GM12878 (cell line): ENCODE results near the gene OGFOD3. TPM values are rescaled to one million over a fixed set of nuclear protein-coding genes. Genes with fewer than 3 reads are reported as not detected.

ENCODE experiments used
- BRCA1 ChIP-seq: IDR thresholded peaks from 2 replicates; pipeline ENCODE4 v1.6.1; 2011; ENCODE audit warnings: low read depth, low read length, improper control_type of control experiment
- CBFB ChIP-seq: IDR thresholded peaks from 2 replicates; pipeline ENCODE4 v1.6.1; 2016; ENCODE audit warnings: antibody characterized with exemption, low read depth
- EP300 ChIP-seq, 2 experiments: fragments of 150-350 bp in 1 of 2; IDR thresholded peaks; 2 replicates each; pipeline ENCODE4 v1.6.1; 2011 to 2012; ENCODE audit warnings: low read depth in 2 of 2, low read length in 2 of 2, borderline replicate concordance in 1 of 2, improper control_type of control experiment in 1 of 2, inconsistent platforms in 1 of 2; ENCODE audit not compliant: control insufficient read depth in 1 of 2
- ETV6 ChIP-seq, 2 experiments: fragments of 450-650 bp in 1 of 2; IDR thresholded peaks in 1 of 2; conservative IDR thresholded peaks in 1 of 2; 2 replicates each; pipeline ENCODE4 v1.6.1; 2014; ENCODE audit warnings: antibody characterized with exemption in 1 of 2, borderline replicate concordance in 1 of 2, low read depth in 1 of 2, mild to moderate bottlenecking in 1 of 2, moderate library complexity in 1 of 2
- NR2F1 ChIP-seq: fragments of 450-650 bp; conservative IDR thresholded peaks from 2 replicates; pipeline ENCODE4 v1.6.1; 2017; ENCODE audit warnings: mild to moderate bottlenecking
- POLR2AphosphoS5 ChIP-seq: IDR thresholded peaks from 2 replicates; pipeline ENCODE4 v1.6.1; 2011; ENCODE audit warnings: mild to moderate bottlenecking, low read length, inconsistent platforms
- POU2F2 ChIP-seq: IDR thresholded peaks from 3 replicates; pipeline ENCODE4 v1.6.1; 2011; ENCODE audit warnings: low read depth, mild to moderate bottlenecking, low read length, borderline replicate concordance
- SP1 ChIP-seq: IDR thresholded peaks from one replicate; pipeline ENCODE4 v1.6.1; 2011; ENCODE audit warnings: low read depth, low read length
- SREBF2 ChIP-seq: IDR thresholded peaks from 2 replicates; pipeline ENCODE4 v1.6.1; 2012; ENCODE audit warnings: mild to moderate bottlenecking, low read length
- TCF12 ChIP-seq: IDR thresholded peaks from 2 replicates; pipeline ENCODE4 v1.6.1; 2011; ENCODE audit warnings: low read depth, mild to moderate bottlenecking, low read length
- TCF7 ChIP-seq: IDR thresholded peaks from 2 replicates; pipeline ENCODE4 v1.6.1; 2014; ENCODE audit warnings: antibody characterized with exemption, borderline replicate concordance
- YBX1 ChIP-seq: fragments of 450-650 bp; IDR thresholded peaks from 2 replicates; pipeline ENCODE4 v1.6.1; 2016; ENCODE audit warnings: antibody characterized with exemption
- ZNF207 ChIP-seq: fragments of 450-650 bp; IDR thresholded peaks from 2 replicates; pipeline ENCODE4 v1.6.1; 2014; ENCODE audit warnings: antibody characterized with exemption, mild to moderate bottlenecking, borderline replicate concordance
- polyA plus RNA-seq, 11 experiments: library from polyadenylated mRNA; depleted of rRNA in 4 of 11; unstranded in 6 of 11; stranded (reverse) in 5 of 11; fragments of >200 nt; fragmentation: Nextera tagmentation in 4 of 11; fragmentation: Illumina TruSeq in 1 of 11; extraction: Ambion mirVana in 4 of 11; extraction: Trizol in 1 of 11; gene quantifications; 1 replicate in 1 of 11; 2 replicates in 10 of 11; pipeline versions ENCODE4 v1.2.1 to v1.2.3, GENCODE V29; 2011 to 2016; ENCODE audit warnings: inconsistent platforms in 2 of 11, missing spikeins in 2 of 11, low read depth in 1 of 11
- total RNA-seq, 4 experiments: library from RNA; depleted of rRNA in 3 of 4; stranded (reverse); fragments of >200 nt in 3 of 4; fragmentation: Illumina TruSeq in 1 of 4; extraction: Trizol in 1 of 4; gene quantifications; 2 replicates each; pipeline versions ENCODE4 v1.2.1 to v1.2.3, GENCODE V29; 2013 to 2021
- TF ChIP-seq, protein P1 (sequence below): fragments of 450-650 bp; IDR thresholded peaks from 2 replicates; pipeline ENCODE4 v1.6.1; 2018; ENCODE audit warnings: mild to moderate bottlenecking, low read depth, moderate library complexity; ENCODE audit not compliant: partially characterized antibody
- TF ChIP-seq, protein P2 (sequence below): fragments of 450-650 bp; IDR thresholded peaks from 2 replicates; pipeline ENCODE4 v1.6.1; 2017; ENCODE audit warnings: antibody characterized with exemption, mild to moderate bottlenecking, moderate library complexity
- TF ChIP-seq, protein P3 (sequence below): IDR thresholded peaks from 2 replicates; pipeline ENCODE4 v1.6.1; 2011; ENCODE audit warnings: mild to moderate bottlenecking, low read depth, low read length, moderate library complexity; ENCODE audit not compliant: insufficient replicate concordance
- TF ChIP-seq, protein P4 (sequence below): fragments of 450-650 bp; IDR thresholded peaks from 2 replicates; pipeline ENCODE4 v1.6.1; 2017; ENCODE audit warnings: mild to moderate bottlenecking, moderate library complexity

OGFOD3 gene
- total and polyA plus RNA-seq, 10 of the 15 experiments (the other 5 are each of a cell fraction or from before 2014, with no cell fraction given) = 0.48 to 28.4 (median 18.3) TPM

DNA sequence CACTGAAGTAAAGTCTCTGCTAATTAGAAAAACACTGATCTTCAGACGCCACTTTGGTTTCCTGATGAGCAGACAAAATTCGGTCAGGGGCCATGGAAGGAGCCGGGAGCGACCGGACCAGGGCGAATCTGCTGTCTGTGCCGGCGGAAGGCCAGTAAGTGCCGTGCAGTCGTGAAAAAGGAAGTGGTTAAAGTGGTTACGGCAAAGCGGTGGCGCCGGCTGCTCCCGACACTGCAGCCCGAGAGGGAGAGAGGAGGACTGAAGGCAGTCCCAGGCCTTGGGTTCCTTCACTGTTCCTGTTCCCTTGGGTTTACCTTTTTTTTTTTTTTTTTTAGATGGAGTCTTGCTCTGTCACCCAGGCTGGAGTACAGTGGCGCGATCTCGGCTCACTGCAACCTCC lies 17.6 kb downstream of the OGFOD3 start (continued):
- TF ChIP-seq, protein P1, sequence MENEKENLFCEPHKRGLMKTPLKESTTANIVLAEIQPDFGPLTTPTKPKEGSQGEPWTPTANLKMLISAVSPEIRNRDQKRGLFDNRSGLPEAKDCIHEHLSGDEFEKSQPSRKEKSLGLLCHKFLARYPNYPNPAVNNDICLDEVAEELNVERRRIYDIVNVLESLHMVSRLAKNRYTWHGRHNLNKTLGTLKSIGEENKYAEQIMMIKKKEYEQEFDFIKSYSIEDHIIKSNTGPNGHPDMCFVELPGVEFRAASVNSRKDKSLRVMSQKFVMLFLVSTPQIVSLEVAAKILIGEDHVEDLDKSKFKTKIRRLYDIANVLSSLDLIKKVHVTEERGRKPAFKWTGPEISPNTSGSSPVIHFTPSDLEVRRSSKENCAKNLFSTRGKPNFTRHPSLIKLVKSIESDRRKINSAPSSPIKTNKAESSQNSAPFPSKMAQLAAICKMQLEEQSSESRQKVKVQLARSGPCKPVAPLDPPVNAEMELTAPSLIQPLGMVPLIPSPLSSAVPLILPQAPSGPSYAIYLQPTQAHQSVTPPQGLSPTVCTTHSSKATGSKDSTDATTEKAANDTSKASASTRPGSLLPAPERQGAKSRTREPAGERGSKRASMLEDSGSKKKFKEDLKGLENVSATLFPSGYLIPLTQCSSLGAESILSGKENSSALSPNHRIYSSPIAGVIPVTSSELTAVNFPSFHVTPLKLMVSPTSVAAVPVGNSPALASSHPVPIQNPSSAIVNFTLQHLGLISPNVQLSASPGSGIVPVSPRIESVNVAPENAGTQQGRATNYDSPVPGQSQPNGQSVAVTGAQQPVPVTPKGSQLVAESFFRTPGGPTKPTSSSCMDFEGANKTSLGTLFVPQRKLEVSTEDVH = no peak
- TF ChIP-seq, protein P2, sequence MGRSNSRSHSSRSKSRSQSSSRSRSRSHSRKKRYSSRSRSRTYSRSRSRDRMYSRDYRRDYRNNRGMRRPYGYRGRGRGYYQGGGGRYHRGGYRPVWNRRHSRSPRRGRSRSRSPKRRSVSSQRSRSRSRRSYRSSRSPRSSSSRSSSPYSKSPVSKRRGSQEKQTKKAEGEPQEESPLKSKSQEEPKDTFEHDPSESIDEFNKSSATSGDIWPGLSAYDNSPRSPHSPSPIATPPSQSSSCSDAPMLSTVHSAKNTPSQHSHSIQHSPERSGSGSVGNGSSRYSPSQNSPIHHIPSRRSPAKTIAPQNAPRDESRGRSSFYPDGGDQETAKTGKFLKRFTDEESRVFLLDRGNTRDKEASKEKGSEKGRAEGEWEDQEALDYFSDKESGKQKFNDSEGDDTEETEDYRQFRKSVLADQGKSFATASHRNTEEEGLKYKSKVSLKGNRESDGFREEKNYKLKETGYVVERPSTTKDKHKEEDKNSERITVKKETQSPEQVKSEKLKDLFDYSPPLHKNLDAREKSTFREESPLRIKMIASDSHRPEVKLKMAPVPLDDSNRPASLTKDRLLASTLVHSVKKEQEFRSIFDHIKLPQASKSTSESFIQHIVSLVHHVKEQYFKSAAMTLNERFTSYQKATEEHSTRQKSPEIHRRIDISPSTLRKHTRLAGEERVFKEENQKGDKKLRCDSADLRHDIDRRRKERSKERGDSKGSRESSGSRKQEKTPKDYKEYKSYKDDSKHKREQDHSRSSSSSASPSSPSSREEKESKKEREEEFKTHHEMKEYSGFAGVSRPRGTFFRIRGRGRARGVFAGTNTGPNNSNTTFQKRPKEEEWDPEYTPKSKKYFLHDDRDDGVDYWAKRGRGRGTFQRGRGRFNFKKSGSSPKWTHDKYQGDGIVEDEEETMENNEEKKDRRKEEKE = no peak
- TF ChIP-seq ETV6 (conservative IDR thresholded peaks at IDR 0.05 in 1 of 2, IDR thresholded peaks at IDR 0.05 in 1 of 2; ENCODE audit: borderline replicate concordance in 1 of 2, low read depth in 1 of 2) (peak in 1 of 2 experiments; percentile 70; a peak in 2 of 4 replicates), BRCA1 (no peak), TCF12 (peak; percentile 77), ZNF207 (no peak), TCF7 (no peak), CBFB (peak; percentile 88), NR2F1 (no peak), SP1 (peak; percentile 17), EP300 (IDR thresholded peaks at IDR 0.05; ENCODE audit: borderline replicate concordance in 1 of 2, control insufficient read depth in 1 of 2, low read depth in 2 of 2, low read length in 2 of 2) (0 out of 4 replicates have a peak, but pooled peaks of 1 of the 2 experiments have one; percentile 44), POLR2AphosphoS5 (no peak), SREBF2 (no peak), YBX1 (no peak), POU2F2 (0 out of 3 replicates have a peak, but pooled peaks have one; percentile 24)
- TF ChIP-seq, protein P3, sequence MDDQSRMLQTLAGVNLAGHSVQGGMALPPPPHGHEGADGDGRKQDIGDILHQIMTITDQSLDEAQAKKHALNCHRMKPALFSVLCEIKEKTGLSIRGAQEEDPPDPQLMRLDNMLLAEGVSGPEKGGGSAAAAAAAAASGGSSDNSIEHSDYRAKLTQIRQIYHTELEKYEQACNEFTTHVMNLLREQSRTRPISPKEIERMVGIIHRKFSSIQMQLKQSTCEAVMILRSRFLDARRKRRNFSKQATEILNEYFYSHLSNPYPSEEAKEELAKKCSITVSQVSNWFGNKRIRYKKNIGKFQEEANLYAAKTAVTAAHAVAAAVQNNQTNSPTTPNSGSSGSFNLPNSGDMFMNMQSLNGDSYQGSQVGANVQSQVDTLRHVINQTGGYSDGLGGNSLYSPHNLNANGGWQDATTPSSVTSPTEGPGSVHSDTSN = no peak
- TF ChIP-seq, protein P4, sequence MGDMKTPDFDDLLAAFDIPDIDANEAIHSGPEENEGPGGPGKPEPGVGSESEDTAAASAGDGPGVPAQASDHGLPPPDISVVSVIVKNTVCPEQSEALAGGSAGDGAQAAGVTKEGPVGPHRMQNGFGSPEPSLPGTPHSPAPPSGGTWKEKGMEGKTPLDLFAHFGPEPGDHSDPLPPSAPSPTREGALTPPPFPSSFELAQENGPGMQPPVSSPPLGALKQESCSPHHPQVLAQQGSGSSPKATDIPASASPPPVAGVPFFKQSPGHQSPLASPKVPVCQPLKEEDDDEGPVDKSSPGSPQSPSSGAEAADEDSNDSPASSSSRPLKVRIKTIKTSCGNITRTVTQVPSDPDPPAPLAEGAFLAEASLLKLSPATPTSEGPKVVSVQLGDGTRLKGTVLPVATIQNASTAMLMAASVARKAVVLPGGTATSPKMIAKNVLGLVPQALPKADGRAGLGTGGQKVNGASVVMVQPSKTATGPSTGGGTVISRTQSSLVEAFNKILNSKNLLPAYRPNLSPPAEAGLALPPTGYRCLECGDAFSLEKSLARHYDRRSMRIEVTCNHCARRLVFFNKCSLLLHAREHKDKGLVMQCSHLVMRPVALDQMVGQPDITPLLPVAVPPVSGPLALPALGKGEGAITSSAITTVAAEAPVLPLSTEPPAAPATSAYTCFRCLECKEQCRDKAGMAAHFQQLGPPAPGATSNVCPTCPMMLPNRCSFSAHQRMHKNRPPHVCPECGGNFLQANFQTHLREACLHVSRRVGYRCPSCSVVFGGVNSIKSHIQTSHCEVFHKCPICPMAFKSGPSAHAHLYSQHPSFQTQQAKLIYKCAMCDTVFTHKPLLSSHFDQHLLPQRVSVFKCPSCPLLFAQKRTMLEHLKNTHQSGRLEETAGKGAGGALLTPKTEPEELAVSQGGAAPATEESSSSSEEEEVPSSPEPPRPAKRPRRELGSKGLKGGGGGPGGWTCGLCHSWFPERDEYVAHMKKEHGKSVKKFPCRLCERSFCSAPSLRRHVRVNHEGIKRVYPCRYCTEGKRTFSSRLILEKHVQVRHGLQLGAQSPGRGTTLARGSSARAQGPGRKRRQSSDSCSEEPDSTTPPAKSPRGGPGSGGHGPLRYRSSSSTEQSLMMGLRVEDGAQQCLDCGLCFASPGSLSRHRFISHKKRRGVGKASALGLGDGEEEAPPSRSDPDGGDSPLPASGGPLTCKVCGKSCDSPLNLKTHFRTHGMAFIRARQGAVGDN = 0 out of 2 replicates have a peak, but pooled peaks have one; percentile 31
